ENCODE measurements around the gene ARHGEF7.

The ARHGEF7 gene

DNA sequence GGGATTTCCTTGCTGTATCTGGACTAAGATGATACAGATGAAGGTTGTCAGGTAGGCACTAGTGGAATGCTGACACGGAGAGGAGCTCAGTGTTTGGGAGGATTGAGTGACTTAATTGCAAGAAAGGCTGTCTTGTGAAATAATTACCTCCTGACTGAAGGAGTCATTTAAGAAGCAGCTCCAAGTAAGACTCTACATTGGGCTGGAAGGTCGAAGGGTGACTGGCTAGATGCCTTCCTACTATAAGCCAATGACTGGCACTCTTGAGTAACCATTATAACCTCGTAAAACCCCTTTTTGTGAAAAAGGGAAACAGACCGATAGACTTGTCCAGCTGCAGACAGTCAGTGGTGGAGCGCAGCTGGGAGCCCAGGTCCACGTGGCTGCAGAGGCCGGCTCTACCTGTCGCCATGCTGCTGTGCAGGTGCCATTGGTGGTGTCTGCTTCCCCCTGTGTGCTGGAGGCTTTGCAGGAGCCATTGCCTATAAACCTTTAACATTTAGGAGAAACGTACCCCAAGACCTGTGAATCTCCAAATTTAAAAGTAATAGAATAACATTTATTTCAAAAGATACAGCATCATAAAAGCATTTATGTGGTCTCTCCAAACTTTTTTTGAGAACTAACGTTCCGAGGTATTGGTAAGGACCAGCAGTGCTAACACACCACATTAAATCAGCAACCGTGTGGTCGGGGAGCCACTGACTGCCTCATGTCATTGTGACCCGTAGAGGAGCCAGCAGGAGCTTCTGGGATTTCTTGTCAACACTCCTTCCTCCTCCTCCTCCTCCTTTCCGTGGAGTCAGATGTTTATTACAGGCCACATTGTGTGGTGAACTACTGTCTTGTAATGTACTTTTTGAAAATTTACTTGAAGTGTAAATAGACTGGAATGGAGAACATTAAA, 124.9 kb downstream of the ARHGEF7 start:
- H3K4me2 ChIP-seq (ENCODE audit: low read length): no peak overlapping the region
- H3K27me3 ChIP-seq (ENCODE audit: low read depth, low read length): no peaks in the 10 kb centered on the region
- H3K9me3 ChIP-seq (ENCODE audit: insufficient read depth, low read length): no peaks in the 10 kb centered on the region
- H3K4me1 ChIP-seq (ENCODE audit: low read length): no peaks in the 10 kb centered on the region
- peaks cover 31% of the 10 kb centered on the region for H3K36me3 ChIP-seq (replicated peaks; ENCODE audit: low read depth, low read length)
- H3K9ac ChIP-seq (ENCODE audit: low read length): no peak overlapping the region
- no peak overlapping the region for H2AFZ ChIP-seq (ENCODE audit: low read depth, low read length)
- no peak for TF ChIP-seq EZH2phosphoT487 (IDR thresholded peaks at IDR 0.05; ENCODE audit: low read depth)
- TF ChIP-seq, protein P1, sequence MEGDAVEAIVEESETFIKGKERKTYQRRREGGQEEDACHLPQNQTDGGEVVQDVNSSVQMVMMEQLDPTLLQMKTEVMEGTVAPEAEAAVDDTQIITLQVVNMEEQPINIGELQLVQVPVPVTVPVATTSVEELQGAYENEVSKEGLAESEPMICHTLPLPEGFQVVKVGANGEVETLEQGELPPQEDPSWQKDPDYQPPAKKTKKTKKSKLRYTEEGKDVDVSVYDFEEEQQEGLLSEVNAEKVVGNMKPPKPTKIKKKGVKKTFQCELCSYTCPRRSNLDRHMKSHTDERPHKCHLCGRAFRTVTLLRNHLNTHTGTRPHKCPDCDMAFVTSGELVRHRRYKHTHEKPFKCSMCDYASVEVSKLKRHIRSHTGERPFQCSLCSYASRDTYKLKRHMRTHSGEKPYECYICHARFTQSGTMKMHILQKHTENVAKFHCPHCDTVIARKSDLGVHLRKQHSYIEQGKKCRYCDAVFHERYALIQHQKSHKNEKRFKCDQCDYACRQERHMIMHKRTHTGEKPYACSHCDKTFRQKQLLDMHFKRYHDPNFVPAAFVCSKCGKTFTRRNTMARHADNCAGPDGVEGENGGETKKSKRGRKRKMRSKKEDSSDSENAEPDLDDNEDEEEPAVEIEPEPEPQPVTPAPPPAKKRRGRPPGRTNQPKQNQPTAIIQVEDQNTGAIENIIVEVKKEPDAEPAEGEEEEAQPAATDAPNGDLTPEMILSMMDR (IDR thresholded peaks at IDR 0.05; ENCODE audit: low read depth, low read length): no peak
- H3K27ac ChIP-seq (ENCODE audit: low read length): no peak overlapping the region
- no peak overlapping the region for H3K4me3 ChIP-seq (ENCODE audit: low read length)
- 0 out of 2 replicates have a peak, but pooled peaks cover 5% of the 10 kb centered on the region for H3K79me2 ChIP-seq (ENCODE audit: low read length)
- H4K20me1 ChIP-seq (ENCODE audit: insufficient read depth, low read length): peaks cover 25% of the 10 kb centered on the region; the same call in 1 of the 2 replicates

DNA sequence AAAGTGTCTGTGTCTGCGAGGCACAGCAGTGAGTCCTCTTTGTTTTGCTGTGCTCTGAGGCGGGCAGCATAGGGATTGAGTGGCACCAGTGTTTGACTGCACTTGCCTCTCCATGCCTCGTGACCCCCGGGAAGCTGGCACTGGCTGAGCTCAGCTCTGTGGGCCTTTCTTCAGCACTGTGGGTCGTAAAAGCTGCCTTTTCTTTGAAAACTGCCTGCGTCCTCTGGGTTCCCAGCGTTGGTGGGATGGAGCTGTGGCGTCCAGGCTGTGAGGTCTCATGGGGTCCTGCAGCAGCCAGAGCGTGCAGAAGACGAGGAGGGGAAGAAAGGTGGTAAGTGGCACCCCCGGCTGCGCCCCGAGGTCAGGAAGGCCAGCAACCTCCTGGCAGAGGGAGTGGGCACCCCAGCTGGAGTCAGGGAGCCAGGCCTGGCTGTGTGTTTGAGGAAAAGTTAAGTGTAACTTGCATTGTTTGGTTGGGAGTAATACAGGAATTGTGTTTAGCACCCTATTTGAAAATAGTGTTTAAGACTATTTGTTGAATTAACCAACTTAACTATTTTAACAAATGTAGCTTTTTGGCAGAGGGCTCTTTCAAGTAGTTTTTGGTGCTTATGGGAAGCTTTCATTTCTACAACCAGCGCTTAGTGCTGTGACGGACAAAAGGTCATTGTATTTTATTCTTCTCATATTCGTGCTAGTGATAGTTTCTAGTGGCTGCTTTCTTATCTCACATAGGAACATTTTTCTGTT, 126.1 kb downstream of the ARHGEF7 start:
- Histone ChIP-seq H3K27me3 (ENCODE audit: low read depth, low read length) (no peaks in the 10 kb centered on the region), H3K4me1 (ENCODE audit: low read length) (no peaks in the 10 kb centered on the region), H3K27ac (ENCODE audit: low read length) (no peak overlapping the region), H3K4me2 (ENCODE audit: low read length) (no peak overlapping the region), H3K4me3 (ENCODE audit: low read length) (no peak overlapping the region), H3K36me3 (replicated peaks; ENCODE audit: low read depth, low read length) (peaks cover 36% of the 10 kb centered on the region), H2AFZ (ENCODE audit: low read depth, low read length) (no peak overlapping the region), H3K79me2 (ENCODE audit: low read length) (0 out of 2 replicates have a peak, but pooled peaks cover 5% of the 10 kb centered on the region), H3K9me3 (ENCODE audit: insufficient read depth, low read length) (no peaks in the 10 kb centered on the region), H3K9ac (ENCODE audit: low read length) (no peak overlapping the region), H4K20me1 (ENCODE audit: insufficient read depth, low read length) (0 out of 2 replicates have a peak, but pooled peaks cover 21% of the 10 kb centered on the region)
- TF ChIP-seq, protein P1 (IDR thresholded peaks at IDR 0.05; ENCODE audit: low read depth, low read length): no peak
- no peak for TF ChIP-seq EZH2phosphoT487 (IDR thresholded peaks at IDR 0.05; ENCODE audit: low read depth)

DNA sequence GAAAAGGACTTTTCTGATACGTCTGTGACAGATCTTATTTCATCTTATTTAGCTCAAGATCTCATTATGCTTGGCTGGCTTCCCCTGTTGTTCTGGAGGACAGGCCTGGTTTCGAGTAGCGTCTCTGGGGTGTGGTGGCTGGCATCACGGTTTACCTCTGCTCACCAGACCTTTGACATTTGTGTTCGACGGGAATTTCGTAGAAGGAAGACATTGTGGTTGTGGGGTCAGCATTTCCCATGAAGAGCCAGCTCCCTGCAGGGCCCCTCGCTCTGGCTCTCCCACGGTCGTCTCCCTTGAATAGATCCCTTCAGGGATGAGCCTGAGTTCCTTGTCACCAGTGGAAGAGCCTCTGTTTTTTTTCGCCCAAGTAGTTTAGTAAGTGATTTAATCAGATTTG, 126.8 kb downstream of the ARHGEF7 start:
- TF ChIP-seq EZH2phosphoT487 (IDR thresholded peaks at IDR 0.05; ENCODE audit: low read depth): no peak
- Histone ChIP-seq H3K9ac (ENCODE audit: low read length) (no peak overlapping the region), H3K4me3 (ENCODE audit: low read length) (no peak overlapping the region), H3K79me2 (ENCODE audit: low read length) (0 out of 2 replicates have a peak, but pooled peaks cover 5% of the 10 kb centered on the region), H4K20me1 (ENCODE audit: insufficient read depth, low read length) (0 out of 2 replicates have a peak, but pooled peaks cover 21% of the 10 kb centered on the region), H3K9me3 (ENCODE audit: insufficient read depth, low read length) (no peaks in the 10 kb centered on the region), H2AFZ (ENCODE audit: low read depth, low read length) (no peak overlapping the region), H3K36me3 (replicated peaks; ENCODE audit: low read depth, low read length) (peaks cover 43% of the 10 kb centered on the region), H3K4me1 (ENCODE audit: low read length) (no peaks in the 10 kb centered on the region), H3K27me3 (ENCODE audit: low read depth, low read length) (no peaks in the 10 kb centered on the region), H3K27ac (ENCODE audit: low read length) (no peak overlapping the region), H3K4me2 (ENCODE audit: low read length) (no peak overlapping the region)

DNA sequence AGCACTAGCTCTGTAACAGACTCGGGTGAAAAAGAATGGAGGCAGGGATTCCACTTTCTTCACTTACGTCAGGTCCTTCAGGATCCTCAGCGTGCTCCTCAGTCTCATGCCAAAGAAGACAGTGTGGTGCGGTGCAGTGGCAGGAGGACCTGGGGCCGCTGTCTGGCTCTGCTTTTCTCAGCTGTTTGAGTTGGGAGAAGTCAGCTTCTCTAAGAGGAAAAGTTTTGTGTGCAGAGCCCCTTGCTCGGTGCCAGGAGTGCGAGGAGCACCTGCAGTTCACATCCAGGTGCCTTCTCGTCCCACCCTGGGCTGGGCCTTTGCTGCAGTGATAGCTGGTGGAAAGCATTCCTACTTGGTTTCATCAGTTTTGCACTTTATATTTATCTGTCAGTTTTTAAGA, 127.5 kb downstream of the ARHGEF7 start:
- Histone ChIP-seq H3K36me3 (replicated peaks; ENCODE audit: low read depth, low read length) (peaks cover 45% of the 10 kb centered on the region), H3K4me3 (ENCODE audit: low read length) (no peak overlapping the region), H3K27me3 (ENCODE audit: low read depth, low read length) (no peaks in the 10 kb centered on the region), H3K4me2 (ENCODE audit: low read length) (no peak overlapping the region), H3K9me3 (ENCODE audit: insufficient read depth, low read length) (no peaks in the 10 kb centered on the region), H3K79me2 (ENCODE audit: low read length) (0 out of 2 replicates have a peak, but pooled peaks cover 5% of the 10 kb centered on the region), H4K20me1 (ENCODE audit: insufficient read depth, low read length) (0 out of 2 replicates have a peak, but pooled peaks cover 18% of the 10 kb centered on the region), H2AFZ (ENCODE audit: low read depth, low read length) (no peak overlapping the region), H3K27ac (ENCODE audit: low read length) (no peak overlapping the region), H3K9ac (ENCODE audit: low read length) (no peak overlapping the region), H3K4me1 (ENCODE audit: low read length) (no peaks in the 10 kb centered on the region)
- TF ChIP-seq EZH2phosphoT487 (IDR thresholded peaks at IDR 0.05; ENCODE audit: low read depth): no peak
- TF ChIP-seq, protein P1 (IDR thresholded peaks at IDR 0.05; ENCODE audit: low read depth, low read length): no peak

Data from OCI-LY3 (cell line).